KOPT-K1 (cell line): ENCODE data around the gene DEFB123.

Experiments used
- H3K27ac ChIP-seq: fragments of 200-600 bp; sonication (generic); 2 replicates; pipeline ENCODE4 v1.5.1; 2016; ENCODE audit warnings: antibody characterized with exemption, mild to moderate bottlenecking, low read depth, low read length; ENCODE audit not compliant: poor library complexity, severe bottlenecking
- H3K36me3 ChIP-seq: fragments of 200-600 bp; sonication (generic); 2 replicates; pipeline ENCODE4 v1.5.1; 2017; ENCODE audit warnings: antibody characterized with exemption, mild to moderate bottlenecking, low read length, moderate library complexity; ENCODE audit not compliant: insufficient read depth
- H3K9me3 ChIP-seq: fragments of 200-600 bp; sonication (generic); 2 replicates; pipeline ENCODE4 v1.5.1; 2017; ENCODE audit warnings: antibody characterized with exemption, low read length, mild to moderate bottlenecking; ENCODE audit not compliant: insufficient read depth, poor library complexity, severe bottlenecking

DEFB123 gene

DNA sequence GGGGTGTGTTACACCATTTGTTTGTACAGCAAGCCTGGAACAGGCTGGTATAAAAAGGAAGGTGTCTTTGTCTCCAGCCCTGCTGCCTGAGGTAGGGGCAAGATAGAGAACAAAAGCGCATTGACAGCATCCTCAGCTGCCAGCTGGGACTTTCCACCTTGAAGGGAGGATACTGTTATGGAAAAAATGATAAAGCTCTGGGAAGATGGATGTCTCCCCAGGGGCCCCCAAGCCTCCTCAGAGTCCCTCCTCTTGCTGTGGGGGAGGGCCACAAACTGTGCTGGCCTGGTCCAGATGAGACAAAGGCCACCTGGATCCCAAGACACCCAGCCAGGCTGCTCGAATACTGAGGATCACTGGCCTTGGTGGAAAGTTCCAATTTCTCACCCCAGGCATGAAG lies 47.7 kb downstream of the DEFB123 start:
- Histone ChIP-seq H3K27ac (no peak overlapping the region), H3K36me3 (no peaks in the 10 kb centered on the region), H3K9me3 (no peaks in the 10 kb centered on the region)

DNA sequence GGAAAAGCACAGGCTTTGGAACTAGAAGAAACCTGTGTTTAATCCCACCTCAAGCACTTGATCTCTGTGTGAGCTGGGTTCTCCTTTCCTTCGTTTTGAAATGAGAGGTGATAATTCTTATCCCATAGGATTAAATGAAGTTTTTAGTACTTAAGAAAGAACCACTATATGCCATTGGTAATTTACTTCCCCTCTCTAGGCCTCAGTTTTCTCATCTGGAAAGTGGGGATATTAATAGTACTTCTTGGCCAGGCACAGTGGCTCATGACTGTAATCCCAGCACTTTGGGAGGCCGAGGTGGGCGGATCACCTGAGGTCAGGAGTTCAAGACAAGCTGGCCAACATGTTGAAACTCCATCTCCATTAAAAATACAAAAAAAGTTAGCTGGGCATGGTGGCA lies 48.7 kb downstream of the DEFB123 start:
- Histone ChIP-seq H3K36me3 (no peaks in the 10 kb centered on the region), H3K27ac (no peak overlapping the region), H3K9me3 (no peaks in the 10 kb centered on the region)

DNA sequence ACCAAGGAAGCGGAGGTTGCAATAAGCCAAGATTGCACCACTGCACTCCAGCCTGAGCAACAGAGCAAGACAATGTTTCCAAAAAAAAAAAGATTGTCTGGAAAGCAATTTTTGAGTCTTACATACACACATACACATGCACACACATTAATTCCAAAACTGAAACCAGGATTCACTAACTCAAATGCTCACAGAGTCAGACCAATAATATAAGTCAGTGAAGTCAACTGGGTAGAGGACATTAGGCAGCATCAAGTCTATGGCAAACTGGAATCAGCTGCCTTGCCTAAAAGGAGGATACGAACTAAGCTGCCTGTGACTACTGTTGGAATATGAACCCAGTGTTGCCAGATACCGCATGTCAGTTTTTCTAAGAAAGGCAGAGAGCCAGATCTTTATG lies 50.3 kb downstream of the DEFB123 start:
- no peaks in the 10 kb centered on the region for H3K9me3 ChIP-seq
- no peaks in the 10 kb centered on the region for H3K36me3 ChIP-seq
- no peak overlapping the region for H3K27ac ChIP-seq

DNA sequence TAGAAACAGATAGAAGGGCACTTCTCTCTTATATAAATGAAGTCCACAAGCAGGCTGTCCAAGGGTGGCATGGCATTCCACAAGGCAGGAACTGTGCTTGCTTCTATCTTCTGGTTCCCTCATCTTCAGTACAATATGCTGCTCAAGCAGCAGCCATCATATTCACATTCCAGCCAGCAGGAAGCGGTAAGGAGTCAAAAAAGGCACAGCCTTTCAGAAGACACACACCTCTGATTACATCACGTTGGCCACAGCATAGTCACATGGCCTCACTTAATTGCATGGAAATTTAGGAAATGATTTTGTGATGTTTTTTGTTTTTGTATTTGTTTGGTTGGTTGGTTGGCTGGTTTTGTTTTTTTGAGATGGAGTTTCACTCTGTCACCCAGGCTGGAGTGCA lies 53.7 kb downstream of the DEFB123 start:
- Histone ChIP-seq H3K36me3 (no peaks in the 10 kb centered on the region), H3K27ac (no peak overlapping the region), H3K9me3 (no peaks in the 10 kb centered on the region)

DNA sequence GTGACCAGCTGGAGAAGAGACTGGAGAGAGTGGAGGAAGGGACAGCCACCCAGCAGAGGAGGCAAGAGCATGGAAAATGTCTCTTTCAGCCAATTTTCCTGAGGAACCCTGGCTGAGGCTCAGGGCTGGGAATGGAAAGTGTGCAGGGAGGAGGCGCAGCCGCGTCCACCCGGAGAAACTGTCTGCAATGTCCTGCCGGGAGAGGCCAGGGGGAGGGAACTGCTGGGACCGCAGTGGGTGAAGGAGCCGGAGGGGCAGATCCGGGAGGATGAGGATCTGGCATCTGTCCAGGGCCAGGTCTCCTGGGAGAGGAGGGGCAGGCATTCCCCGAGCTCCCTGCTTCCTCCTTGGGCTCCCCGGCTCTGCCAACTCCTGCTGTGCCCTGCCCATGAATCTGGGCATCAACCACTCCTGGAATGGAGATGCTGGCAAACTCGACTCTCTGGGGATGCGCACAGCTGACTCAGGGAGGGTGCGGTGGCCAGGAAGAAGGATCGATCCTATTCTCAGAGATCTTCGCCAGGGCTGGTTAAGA lies 56.4 kb downstream of the DEFB123 start:
- Histone ChIP-seq H3K27ac (no peak overlapping the region), H3K36me3 (no peaks in the 10 kb centered on the region), H3K9me3 (no peaks in the 10 kb centered on the region)

DNA sequence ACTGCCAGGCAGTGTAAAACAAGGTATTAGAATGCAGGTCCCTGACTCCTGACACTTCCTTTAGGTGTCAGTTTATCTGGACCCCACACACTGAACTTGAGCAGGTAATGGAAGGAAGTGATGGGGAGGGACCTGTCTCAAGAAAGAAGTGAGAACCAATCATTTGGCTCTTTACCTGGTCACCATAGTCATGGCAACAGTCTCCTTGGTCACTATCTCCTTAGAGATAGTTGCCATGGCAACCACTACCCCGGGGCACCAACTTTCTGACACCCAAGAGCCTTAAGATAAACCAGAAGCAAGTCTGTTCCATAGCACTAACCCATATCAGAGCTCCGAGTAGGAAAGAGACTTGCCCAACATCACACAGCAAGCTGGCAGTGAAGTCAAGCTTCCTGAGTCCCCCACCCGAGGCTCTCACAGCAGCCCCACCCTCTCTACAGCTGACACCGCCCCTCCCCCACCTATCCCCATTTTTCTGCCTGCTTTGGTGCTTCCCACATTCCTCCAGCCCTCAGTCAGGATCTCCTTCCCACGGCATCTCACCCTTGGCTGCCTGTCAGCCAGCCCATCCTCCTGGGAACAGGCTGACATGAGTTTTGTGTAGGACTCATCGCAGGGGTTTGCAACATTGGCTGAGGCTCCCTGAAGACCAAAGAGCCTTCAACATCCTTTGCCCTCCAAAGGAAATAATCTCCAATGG lies 57.6 kb downstream of the DEFB123 start:
- Histone ChIP-seq H3K36me3 (no peaks in the 10 kb centered on the region), H3K27ac (no peak overlapping the region), H3K9me3 (no peaks in the 10 kb centered on the region)
